Measurements from ENCODE around the gene EEF2K.

DNA sequence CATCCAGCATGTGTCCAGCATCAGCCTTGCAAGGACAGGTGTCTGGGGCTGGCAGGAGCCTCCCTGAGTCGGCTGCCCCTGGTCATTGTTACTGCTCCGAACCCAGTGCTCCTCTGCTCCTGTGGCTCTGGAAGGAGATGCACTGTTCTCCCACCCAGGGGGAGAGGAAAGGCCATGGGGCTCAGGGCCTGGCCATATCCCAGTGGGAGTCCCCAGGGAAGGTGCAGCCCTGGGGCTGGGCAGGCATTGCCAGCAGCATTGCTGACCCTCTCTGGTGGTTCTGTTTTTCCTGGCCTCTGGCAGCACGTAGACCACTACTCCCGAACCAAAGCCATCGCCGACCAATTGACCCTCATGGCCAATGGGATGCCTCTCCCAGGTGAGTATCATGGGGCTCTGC is 34.1 kb upstream of the EEF2K start:
- TF ChIP-seq, protein P1, sequence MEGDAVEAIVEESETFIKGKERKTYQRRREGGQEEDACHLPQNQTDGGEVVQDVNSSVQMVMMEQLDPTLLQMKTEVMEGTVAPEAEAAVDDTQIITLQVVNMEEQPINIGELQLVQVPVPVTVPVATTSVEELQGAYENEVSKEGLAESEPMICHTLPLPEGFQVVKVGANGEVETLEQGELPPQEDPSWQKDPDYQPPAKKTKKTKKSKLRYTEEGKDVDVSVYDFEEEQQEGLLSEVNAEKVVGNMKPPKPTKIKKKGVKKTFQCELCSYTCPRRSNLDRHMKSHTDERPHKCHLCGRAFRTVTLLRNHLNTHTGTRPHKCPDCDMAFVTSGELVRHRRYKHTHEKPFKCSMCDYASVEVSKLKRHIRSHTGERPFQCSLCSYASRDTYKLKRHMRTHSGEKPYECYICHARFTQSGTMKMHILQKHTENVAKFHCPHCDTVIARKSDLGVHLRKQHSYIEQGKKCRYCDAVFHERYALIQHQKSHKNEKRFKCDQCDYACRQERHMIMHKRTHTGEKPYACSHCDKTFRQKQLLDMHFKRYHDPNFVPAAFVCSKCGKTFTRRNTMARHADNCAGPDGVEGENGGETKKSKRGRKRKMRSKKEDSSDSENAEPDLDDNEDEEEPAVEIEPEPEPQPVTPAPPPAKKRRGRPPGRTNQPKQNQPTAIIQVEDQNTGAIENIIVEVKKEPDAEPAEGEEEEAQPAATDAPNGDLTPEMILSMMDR (IDR thresholded peaks at IDR 0.05) = no peak
- TF ChIP-seq POLR2AphosphoS5 (IDR thresholded peaks at IDR 0.05) (no peak), POLR2A (IDR thresholded peaks at IDR 0.05) (no peak)

All from prostate gland (tissue), 2 donors.